Measurements from ENCODE around the gene SHPK. TPM values are rescaled to one million over a fixed set of nuclear protein-coding genes. Genes with fewer than 3 reads are reported as not detected.

SHPK gene
- total and polyA plus RNA-seq, 9 of the 15 experiments (the other 6 are each of a cell fraction or from before 2014, with no cell fraction given): 2.5 to 16.3 (median 11.8) TPM

DNA sequence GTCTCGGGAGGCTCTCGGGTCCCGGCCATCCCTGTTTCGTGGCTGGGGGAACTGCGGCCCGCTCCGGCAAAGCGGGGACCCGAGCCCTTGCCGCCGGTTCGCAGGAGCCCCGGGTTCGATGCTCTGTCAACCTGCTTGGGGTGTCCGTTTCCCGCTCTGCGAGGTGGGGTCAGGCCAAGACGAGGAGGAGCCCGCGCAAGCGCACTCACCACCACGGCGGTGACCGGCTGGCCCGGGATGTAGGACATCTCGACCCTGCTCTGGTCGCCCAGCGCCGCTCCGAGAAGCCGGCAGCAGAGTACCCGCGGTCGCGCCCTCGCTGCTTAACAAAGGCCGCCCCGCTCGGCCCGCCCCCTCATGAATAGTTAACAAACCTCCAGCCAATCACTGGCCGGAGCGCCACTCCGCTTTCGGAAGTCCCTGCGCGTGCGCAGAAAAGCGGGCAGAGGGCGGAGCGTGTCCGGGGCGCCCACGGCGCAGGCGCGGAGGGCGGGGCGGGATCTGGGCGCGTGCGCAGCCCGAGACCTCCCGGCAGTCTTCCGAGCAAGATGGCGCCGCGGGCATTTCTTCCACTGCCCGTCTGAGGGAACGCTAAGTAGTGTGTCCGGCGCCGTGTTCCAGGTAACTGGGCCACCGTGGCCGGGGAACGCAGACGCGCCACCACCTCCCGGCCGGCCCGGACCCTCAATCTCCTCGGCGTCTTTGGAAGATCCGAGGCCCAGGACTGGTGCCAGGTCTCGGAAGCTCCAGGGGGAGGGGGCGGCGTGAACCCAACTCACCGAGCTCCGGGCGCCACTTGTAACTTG, 32.4 kb upstream of the SHPK start, which contains the start of the genes EMC6 and TAX1BP3 (continued):
- TF ChIP-seq ZNF444 (CRISPR knock-in tag; IDR thresholded peaks at IDR 0.05): no peak
- TF ChIP-seq, protein P1, sequence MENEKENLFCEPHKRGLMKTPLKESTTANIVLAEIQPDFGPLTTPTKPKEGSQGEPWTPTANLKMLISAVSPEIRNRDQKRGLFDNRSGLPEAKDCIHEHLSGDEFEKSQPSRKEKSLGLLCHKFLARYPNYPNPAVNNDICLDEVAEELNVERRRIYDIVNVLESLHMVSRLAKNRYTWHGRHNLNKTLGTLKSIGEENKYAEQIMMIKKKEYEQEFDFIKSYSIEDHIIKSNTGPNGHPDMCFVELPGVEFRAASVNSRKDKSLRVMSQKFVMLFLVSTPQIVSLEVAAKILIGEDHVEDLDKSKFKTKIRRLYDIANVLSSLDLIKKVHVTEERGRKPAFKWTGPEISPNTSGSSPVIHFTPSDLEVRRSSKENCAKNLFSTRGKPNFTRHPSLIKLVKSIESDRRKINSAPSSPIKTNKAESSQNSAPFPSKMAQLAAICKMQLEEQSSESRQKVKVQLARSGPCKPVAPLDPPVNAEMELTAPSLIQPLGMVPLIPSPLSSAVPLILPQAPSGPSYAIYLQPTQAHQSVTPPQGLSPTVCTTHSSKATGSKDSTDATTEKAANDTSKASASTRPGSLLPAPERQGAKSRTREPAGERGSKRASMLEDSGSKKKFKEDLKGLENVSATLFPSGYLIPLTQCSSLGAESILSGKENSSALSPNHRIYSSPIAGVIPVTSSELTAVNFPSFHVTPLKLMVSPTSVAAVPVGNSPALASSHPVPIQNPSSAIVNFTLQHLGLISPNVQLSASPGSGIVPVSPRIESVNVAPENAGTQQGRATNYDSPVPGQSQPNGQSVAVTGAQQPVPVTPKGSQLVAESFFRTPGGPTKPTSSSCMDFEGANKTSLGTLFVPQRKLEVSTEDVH (IDR thresholded peaks at IDR 0.05; ENCODE audit: low read depth, partially characterized antibody): no peak
- TF ChIP-seq ATF1 (CRISPR knock-in tag; IDR thresholded peaks at IDR 0.05): no peak
- no peak; the same call in 1 of the 2 replicates for TF ChIP-seq ATF1 (tag; IDR thresholded peaks at IDR 0.05)
- no peak for TF ChIP-seq HCFC1 (IDR thresholded peaks at IDR 0.05; ENCODE audit: low read depth, low read length)
- no peak for TF ChIP-seq DIDO1 (tag; IDR thresholded peaks at IDR 0.05; ENCODE audit: low read depth)
- no peak for TF ChIP-seq CBX8 (IDR thresholded peaks at IDR 0.05; ENCODE audit: borderline replicate concordance, extremely low read depth, low read depth, low read length, poor library complexity, severe bottlenecking)
- peak in 1 of 2 experiments; percentile 43; a peak in 1 of 4 replicates for TF ChIP-seq HDAC1 (IDR thresholded peaks at IDR 0.05)
- no peak for TF ChIP-seq PPARD (CRISPR knock-in tag; IDR thresholded peaks at IDR 0.05)
- peak; percentile 89 for TF ChIP-seq TBP (optimal IDR thresholded peaks at IDR 0.05; ENCODE audit: low read depth, low read length)
- TF ChIP-seq POLR3A (IDR thresholded peaks at IDR 0.05; ENCODE audit: borderline replicate concordance, extremely low read depth, insufficient read depth, insufficient read length): no peak
- no peak for TF ChIP-seq PATZ1 (CRISPR knock-in tag; IDR thresholded peaks at IDR 0.05; ENCODE audit: borderline replicate concordance)
- TF ChIP-seq CC2D1A (IDR thresholded peaks at IDR 0.05): no peak
- no peak for TF ChIP-seq ZBTB7A (IDR thresholded peaks at IDR 0.05; ENCODE audit: borderline replicate concordance, control insufficient read depth, low read depth, low read length)
- TF ChIP-seq DMBX1 (CRISPR knock-in tag; IDR thresholded peaks at IDR 0.05; ENCODE audit: borderline replicate concordance): no peak
- TF ChIP-seq MED1 (CRISPR knock-in tag; IDR thresholded peaks at IDR 0.05; ENCODE audit: borderline replicate concordance): no peak
- TF ChIP-seq RBM14 (IDR thresholded peaks at IDR 0.05; ENCODE audit: borderline replicate concordance, insufficient read depth, low read depth, low read length): no peak
- TF ChIP-seq ZNF253 (CRISPR knock-in tag; conservative IDR thresholded peaks at IDR 0.05): no peak
- TF ChIP-seq ZNF780A (CRISPR knock-in tag; IDR thresholded peaks at IDR 0.05): no peak
- no peak for TF ChIP-seq BRCA1 (IDR thresholded peaks at IDR 0.05)
- no peak for TF ChIP-seq BRCA1 (CRISPR knock-in tag; IDR thresholded peaks at IDR 0.05)

Measured in K562 (cell line).